Tibial artery (tissue), 4 donors: Measurements from ENCODE around the gene MT3.

Experiments used
- DNase-seq, 2 donors: peaks; one replicate each; pipeline ENCODE4 v3.0.0-alpha.2; 2019
- H3K27ac ChIP-seq, 2 donors: fragments of 200-600 bp; sonication (generic) in 1 of 2; 1 replicate in 1 of 2; 2 replicates in 1 of 2; pipeline ENCODE4 v1.5.1; 2018 to 2019; ENCODE audit warnings: mild to moderate bottlenecking in 1 of 2
- H3K27me3 ChIP-seq, 2 donors: fragments of 200-600 bp; sonication (generic) in 1 of 2; one replicate each; pipeline versions ENCODE4 v1.5.1 to v1.6.0; 2016 to 2019
- H3K36me3 ChIP-seq, 3 donors: fragments of 200-600 bp; sonication (generic) in 2 of 3; one replicate each; pipeline ENCODE4 v1.5.1; 2016 to 2019; ENCODE audit warnings: mild to moderate bottlenecking in 2 of 3
- H3K4me1 ChIP-seq, 4 donors: fragments of 200-600 bp; sonication (generic) in 2 of 4; 1 replicate in 3 of 4; 2 replicates in 1 of 4; pipeline ENCODE4 v1.5.1; 2016 to 2019
- H3K4me3 ChIP-seq, 2 donors: fragments of 200-600 bp; sonication (generic) in 1 of 2; 1 replicate in 1 of 2; 2 replicates in 1 of 2; pipeline ENCODE4 v1.5.1; 2018 to 2019; ENCODE audit warnings: mild to moderate bottlenecking in 2 of 2
- H3K9me3 ChIP-seq, 3 donors: fragments of 200-600 bp; sonication (generic) in 1 of 3; one replicate each; pipeline ENCODE4 v1.5.1; 2016 to 2019
- intact Hi-C: fragments of 100-400 bp; cut with DNase I; formaldehyde crosslinking; loops from one replicate; pipeline ENCODE4 v1.15.0; 2023; ENCODE audit warnings: low total_unique reads
- TF ChIP-seq, protein P1 (sequence below), 2 experiments: fragments of 200-600 bp in 1 of 2; fragments of 450-650 bp in 1 of 2; IDR thresholded peaks; one replicate each; pipeline ENCODE4 v1.5.1; 2017 to 2019; ENCODE audit warnings: antibody characterized with exemption in 2 of 2, mild to moderate bottlenecking in 1 of 2, moderate library complexity in 1 of 2

MT3 gene

GRCh38 chr16:56605475-56605874 lies 16.1 kb downstream of the MT3 start:
- TF ChIP-seq, protein P1, sequence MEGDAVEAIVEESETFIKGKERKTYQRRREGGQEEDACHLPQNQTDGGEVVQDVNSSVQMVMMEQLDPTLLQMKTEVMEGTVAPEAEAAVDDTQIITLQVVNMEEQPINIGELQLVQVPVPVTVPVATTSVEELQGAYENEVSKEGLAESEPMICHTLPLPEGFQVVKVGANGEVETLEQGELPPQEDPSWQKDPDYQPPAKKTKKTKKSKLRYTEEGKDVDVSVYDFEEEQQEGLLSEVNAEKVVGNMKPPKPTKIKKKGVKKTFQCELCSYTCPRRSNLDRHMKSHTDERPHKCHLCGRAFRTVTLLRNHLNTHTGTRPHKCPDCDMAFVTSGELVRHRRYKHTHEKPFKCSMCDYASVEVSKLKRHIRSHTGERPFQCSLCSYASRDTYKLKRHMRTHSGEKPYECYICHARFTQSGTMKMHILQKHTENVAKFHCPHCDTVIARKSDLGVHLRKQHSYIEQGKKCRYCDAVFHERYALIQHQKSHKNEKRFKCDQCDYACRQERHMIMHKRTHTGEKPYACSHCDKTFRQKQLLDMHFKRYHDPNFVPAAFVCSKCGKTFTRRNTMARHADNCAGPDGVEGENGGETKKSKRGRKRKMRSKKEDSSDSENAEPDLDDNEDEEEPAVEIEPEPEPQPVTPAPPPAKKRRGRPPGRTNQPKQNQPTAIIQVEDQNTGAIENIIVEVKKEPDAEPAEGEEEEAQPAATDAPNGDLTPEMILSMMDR (IDR thresholded peaks at IDR 0.05): no peak
- Histone ChIP-seq H3K27ac (peak overlapping the region; percentile 83 to 85), H3K36me3 (no peaks in the 10 kb centered on the region), H3K4me1 (peaks cover 0 to 36% (median 32%) of the 10 kb centered on the region in 4 donors), H3K9me3 (no peaks in the 10 kb centered on the region), H3K27me3 (no peaks in the 10 kb centered on the region), H3K4me3 (no peak overlapping the region)
- DNase-seq: no peak
- intact Hi-C loops: loop anchor here (5.0 kb wide), 2 partner anchors 37 to 77 kb away; partner anchors contain the start of gene MT1X

GRCh38 chr16:56606071-56606475 lies 16.7 kb downstream of the MT3 start:
- intact Hi-C loops: loop anchor here (5.0 kb wide), 2 partner anchors 36 to 76 kb away; partner anchors contain the start of gene MT1X
- H3K4me3 ChIP-seq: no peak overlapping the region
- H3K27ac ChIP-seq: peak overlapping the region; percentile 83 to 85
- no peaks in the 10 kb centered on the region for H3K27me3 ChIP-seq
- peak; percentile 81 to 86 for DNase-seq
- TF ChIP-seq, protein P1 (IDR thresholded peaks at IDR 0.05): no peak
- peaks cover 0 to 42% (median 38%) of the 10 kb centered on the region in 4 donors for H3K4me1 ChIP-seq
- no peaks in the 10 kb centered on the region for H3K9me3 ChIP-seq
- no peaks in the 10 kb centered on the region for H3K36me3 ChIP-seq

DNA sequence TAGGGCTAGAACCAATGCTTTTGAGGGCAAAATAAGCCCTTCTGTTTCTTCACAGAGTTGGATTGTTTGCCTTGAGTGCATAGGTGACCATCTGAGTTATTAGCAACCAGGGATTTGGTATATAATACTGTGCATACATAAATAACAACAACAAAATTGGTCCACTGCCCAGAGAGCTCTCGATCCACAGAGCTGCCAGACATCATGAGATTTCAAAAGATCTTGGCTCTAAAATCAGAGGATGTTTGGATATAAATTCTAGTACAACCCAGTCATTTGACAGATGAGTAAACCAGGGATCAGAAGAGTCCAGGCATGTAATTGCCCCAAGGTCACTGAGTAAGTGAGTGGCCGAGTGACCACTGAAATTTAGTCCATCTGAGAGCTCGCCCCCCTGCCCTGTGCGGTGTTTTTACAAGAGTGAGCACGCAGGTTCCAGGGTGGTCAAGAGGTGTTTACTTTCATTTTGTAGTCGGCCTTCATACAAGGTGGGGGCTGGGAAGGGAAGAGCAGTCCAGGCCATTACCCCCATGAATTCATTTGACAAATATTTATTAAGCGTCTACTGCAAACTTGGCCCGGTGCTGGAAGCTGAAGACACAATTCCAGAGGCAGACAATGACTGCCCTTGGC lies 17.3 kb downstream of the MT3 start:
- H3K27me3 ChIP-seq: no peaks in the 10 kb centered on the region
- peaks cover 0 to 47% (median 42%) of the 10 kb centered on the region in 4 donors for H3K4me1 ChIP-seq
- intact Hi-C loops: loop anchor here (5.0 kb wide), 2 partner anchors 36 to 76 kb away; partner anchors contain the start of gene MT1X
- TF ChIP-seq, protein P1 (IDR thresholded peaks at IDR 0.05): no peak
- H3K36me3 ChIP-seq: no peaks in the 10 kb centered on the region
- peak; percentile 72 to 82 for DNase-seq
- peak overlapping the region in 1 of 2 donors; percentile 65 for H3K4me3 ChIP-seq
- no peaks in the 10 kb centered on the region for H3K9me3 ChIP-seq
- peak overlapping the region; percentile 83 to 85 for H3K27ac ChIP-seq

- Histone ChIP-seq H3K27ac (peak overlapping the region; percentile 83 to 85), H3K4me1 (peaks cover 0 to 53% (median 45%) of the 10 kb centered on the region in 4 donors), H3K36me3 (no peaks in the 10 kb centered on the region), H3K9me3 (no peaks in the 10 kb centered on the region), H3K27me3 (no peaks in the 10 kb centered on the region), H3K4me3 (peak overlapping the region in 1 of 2 donors; percentile 65)
- DNase-seq: peak; percentile 92
- TF ChIP-seq, protein P1 (IDR thresholded peaks at IDR 0.05): no peak
- intact Hi-C loops: loop anchor here (5.0 kb wide), 2 partner anchors 35 to 75 kb away; partner anchors contain the start of gene MT1X
Measured at GRCh38 chr16:56607109-56607618, 17.8 kb downstream of the MT3 start.

DNA sequence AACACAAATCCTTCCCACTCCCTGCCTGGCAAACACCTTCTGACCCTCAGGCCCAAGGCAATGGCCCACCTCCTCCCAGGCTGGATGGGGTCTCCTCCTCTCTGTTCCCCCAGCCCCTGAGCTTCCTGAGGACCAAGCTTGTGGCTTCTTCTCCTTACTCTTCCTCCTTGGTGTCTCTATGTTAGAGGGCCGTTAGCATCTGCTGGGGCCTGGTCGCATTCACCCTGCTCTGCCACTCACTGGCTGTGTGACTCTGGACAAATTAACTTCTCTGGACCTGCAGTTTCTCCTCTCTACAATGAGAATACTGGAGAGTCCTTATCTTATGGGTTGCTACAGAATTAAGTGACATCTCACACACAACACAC lies 18.3 kb downstream of the MT3 start:
- Histone ChIP-seq H3K9me3 (no peaks in the 10 kb centered on the region), H3K4me1 (peaks cover 0 to 56% (median 47%) of the 10 kb centered on the region in 4 donors), H3K36me3 (no peaks in the 10 kb centered on the region), H3K27ac (peak overlapping the region; percentile 83 to 85), H3K4me3 (peak overlapping the region; percentile 65 to 76), H3K27me3 (no peaks in the 10 kb centered on the region)
- no peak for DNase-seq
- TF ChIP-seq, protein P1 (IDR thresholded peaks at IDR 0.05): no peak
- intact Hi-C loops: loop anchor here (5.0 kb wide), 2 partner anchors 35 to 75 kb away; partner anchors contain the start of gene MT1X
